Measurements from ENCODE around the gene DDX50.
A peak's percentile ranks its signal among the peaks of the same experiment; 100 is the strongest.

The DDX50 gene

GRCh38 chr10:68981074-68981473, 80.0 kb downstream of the DDX50 start:
- Histone ChIP-seq H3K27ac (no peak overlapping the region), H3K36me3 (ENCODE audit: control insufficient read depth, insufficient read depth, low read length) (no peaks in the 10 kb centered on the region), H3K27me3 (ENCODE audit: control insufficient read depth, insufficient read depth, low read length) (no peaks in the 10 kb centered on the region), H3K79me2 (no peaks in the 10 kb centered on the region), H3K4me1 (no peaks in the 10 kb centered on the region), H3K4me3 (ENCODE audit: low read depth, low read length) (no peak overlapping the region), H3K9ac (no peak overlapping the region), H3K9me3 (ENCODE audit: control insufficient read depth, low read length) (no peaks in the 10 kb centered on the region), H3K4me2 (ENCODE audit: low read length) (no peak overlapping the region), H2AFZ (no peak overlapping the region)
- no peak for TF ChIP-seq CTCF (IDR thresholded peaks at IDR 0.05)

DNA sequence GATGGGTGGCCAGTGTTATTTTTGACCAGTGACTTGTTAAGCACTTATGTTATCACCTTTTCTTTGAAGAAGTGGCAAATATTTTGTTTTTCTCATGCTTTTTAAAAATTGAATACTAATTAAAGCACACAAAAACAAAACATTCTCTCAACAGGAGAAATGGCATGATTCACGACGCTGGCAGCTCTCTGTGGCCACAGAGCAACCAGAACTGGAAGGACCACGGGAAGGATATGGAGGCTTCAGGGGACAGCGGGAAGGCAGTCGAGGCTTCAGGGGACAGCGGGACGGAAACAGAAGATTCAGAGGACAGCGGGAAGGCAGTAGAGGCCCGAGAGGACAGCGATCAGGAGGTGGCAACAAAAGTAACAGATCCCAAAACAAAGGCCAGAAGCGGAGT, 81.3 kb downstream of the DDX50 start:
- H3K36me3 ChIP-seq (ENCODE audit: control insufficient read depth, insufficient read depth, low read length) = no peaks in the 10 kb centered on the region
- H2AFZ ChIP-seq = no peak overlapping the region

GRCh38 chr10:68987611-68988010, 86.5 kb downstream of the DDX50 start:
- Histone ChIP-seq H3K27me3 (ENCODE audit: control insufficient read depth, insufficient read depth, low read length) (no peaks in the 10 kb centered on the region), H3K9me3 (ENCODE audit: control insufficient read depth, low read length) (no peaks in the 10 kb centered on the region), H3K4me3 (ENCODE audit: low read depth, low read length) (no peak overlapping the region), H3K27ac (no peak overlapping the region), H3K9ac (no peak overlapping the region), H3K36me3 (ENCODE audit: control insufficient read depth, insufficient read depth, low read length) (no peaks in the 10 kb centered on the region), H3K4me2 (ENCODE audit: low read length) (no peak overlapping the region), H3K4me1 (peaks cover 6% of the 10 kb centered on the region), H2AFZ (peak overlapping the region; percentile 74), H3K79me2 (peaks cover 30% of the 10 kb centered on the region)
- no peak for TF ChIP-seq CTCF (IDR thresholded peaks at IDR 0.05)

More for the DNA sequence above, 81.3 kb downstream of the DDX50 start:
- no peak for TF ChIP-seq CTCF (IDR thresholded peaks at IDR 0.05)
- no peaks in the 10 kb centered on the region for H3K79me2 ChIP-seq
- no peak overlapping the region for H3K4me2 ChIP-seq (ENCODE audit: low read length)
- no peak overlapping the region for H3K9ac ChIP-seq
- H3K27me3 ChIP-seq (ENCODE audit: control insufficient read depth, insufficient read depth, low read length) = no peaks in the 10 kb centered on the region
- H3K4me1 ChIP-seq = no peaks in the 10 kb centered on the region
- H3K9me3 ChIP-seq (ENCODE audit: control insufficient read depth, low read length) = no peaks in the 10 kb centered on the region
- no peak overlapping the region for H3K4me3 ChIP-seq (ENCODE audit: low read depth, low read length)
- no peak overlapping the region for H3K27ac ChIP-seq

GRCh38 chr10:68988530-68989316, 87.6 kb downstream of the DDX50 start, which contains the start of gene KIFBP:
TSS of gene KIFBP (plus strand) at chr10:68988803. CDS start at chr10:68988833, 30 bp downstream.
- no peaks in the 10 kb centered on the region for H3K9me3 ChIP-seq (ENCODE audit: control insufficient read depth, low read length)
- H3K27me3 ChIP-seq (ENCODE audit: control insufficient read depth, insufficient read depth, low read length) = no peaks in the 10 kb centered on the region
- H3K4me2 ChIP-seq (ENCODE audit: low read length) = peak within 1 kb of the TSS; percentile 73
- H3K27ac ChIP-seq = peak within 1 kb of the TSS; percentile 89
- peak within 1 kb of the TSS; percentile 98 for H3K4me3 ChIP-seq (ENCODE audit: low read depth, low read length)
- peaks cover 36% of the 10 kb centered on the region for H3K79me2 ChIP-seq
- TF ChIP-seq CTCF (IDR thresholded peaks at IDR 0.05) = peak; percentile 64
- peak within 1 kb of the TSS; percentile 74 for H2AFZ ChIP-seq
- peak within 1 kb of the TSS; percentile 78 for H3K9ac ChIP-seq
- no peaks in the 10 kb centered on the region for H3K36me3 ChIP-seq (ENCODE audit: control insufficient read depth, insufficient read depth, low read length)
- H3K4me1 ChIP-seq = peaks cover 10% of the 10 kb centered on the region

All from parathyroid adenoma (tissue), 2 donors.